GM18498 (cell line): Measurements from ENCODE around the gene SMIM35.

Experiments
- ATAC-seq: cut with Tn5 transposase; IDR thresholded peaks from one replicate; pipeline ENCODE4 v1.9.1; 2021; ENCODE audit warnings: mild to moderate bottlenecking, moderate library complexity; ENCODE audit not compliant: unreplicated experiment

The SMIM35 gene

GRCh38 chr11:118086913-118087768 lies at the start of gene SMIM35:
SMIM35 (minus strand) TSS chr11:118086963; CDS start chr11:118086757, 206 bp downstream.
- ATAC-seq: no peak

DNA sequence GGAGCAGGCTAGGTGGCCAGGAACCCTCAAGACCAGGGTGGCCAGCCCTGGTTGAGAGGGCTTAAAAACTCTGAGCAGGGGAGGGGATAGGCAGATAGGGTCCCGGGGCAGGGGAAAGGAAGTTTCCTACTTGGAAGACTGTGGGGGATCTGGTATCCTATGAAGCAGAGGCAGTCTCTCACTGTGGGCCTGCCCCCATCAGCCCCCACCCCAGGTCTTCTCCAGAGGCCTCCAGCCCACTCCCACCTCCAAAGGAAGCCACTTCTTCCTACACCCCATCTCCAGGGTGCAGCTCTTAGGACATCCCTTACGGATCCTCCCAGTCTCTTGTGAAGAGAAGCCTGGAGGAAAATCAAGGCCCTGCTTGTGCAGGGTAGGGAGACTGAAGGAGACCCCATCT lies 49.6 kb upstream of the SMIM35 start:
- no peak for ATAC-seq

GRCh38 chr11:118135796-118136165 lies 49.0 kb upstream of the SMIM35 start:
- ATAC-seq: no peak

DNA sequence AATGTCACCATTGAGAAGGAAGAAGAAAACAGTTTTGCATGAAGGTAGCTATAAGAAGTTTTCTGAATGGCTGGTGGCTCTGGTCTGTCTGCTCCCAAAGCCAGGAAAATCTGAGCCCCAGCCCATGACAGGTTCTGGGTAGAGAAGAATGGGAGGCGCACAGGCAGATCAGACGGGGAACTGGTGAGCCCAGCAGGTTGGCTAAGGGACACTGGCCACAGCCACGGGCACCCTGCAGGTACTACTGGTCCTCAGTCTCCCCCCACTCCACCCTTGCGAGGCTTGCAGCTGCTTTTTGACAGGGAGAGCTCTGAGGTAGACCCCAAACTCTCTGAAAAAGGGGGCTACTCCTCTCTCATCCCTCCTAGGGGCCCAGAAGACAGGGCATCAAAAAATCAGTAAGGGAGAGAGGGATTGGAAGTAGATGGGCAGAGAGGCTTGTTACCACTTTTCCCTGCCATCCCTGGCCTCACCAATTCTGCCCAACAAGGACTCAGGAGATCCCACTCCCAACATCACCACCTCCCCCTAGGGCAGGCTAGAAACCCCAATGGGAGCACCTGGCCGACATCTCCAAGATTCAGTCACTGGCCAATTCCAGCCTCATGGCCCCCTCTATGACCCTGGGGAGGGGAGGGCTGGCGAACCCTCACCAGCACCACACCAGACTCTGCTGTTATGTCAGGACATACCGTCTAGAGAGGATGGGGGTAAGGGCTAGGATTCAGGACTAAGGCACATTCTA lies 48.5 kb upstream of the SMIM35 start:
- no peak for ATAC-seq

DNA sequence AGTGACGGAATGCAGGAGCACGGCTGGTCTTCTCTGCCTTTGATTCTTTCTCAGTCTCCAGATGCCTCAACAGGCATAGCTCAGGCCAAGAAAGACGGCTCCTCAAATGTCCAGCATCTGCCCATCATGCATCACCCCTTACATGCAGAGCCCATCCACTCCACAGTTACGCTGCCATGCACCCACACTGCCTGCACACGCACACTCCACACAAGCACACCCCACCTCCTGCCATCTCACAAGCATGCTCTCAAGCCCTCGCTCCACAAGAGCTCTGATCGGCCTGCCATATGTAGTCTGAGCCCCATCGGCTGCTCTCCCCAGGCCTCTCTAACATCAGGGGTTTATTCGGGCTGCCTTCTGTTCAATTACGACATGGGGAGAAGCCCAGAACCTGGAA lies 47.1 kb upstream of the SMIM35 start:
- ATAC-seq: no peak

- ATAC-seq: no peak
These were observed 45.8 kb upstream of the SMIM35 start for GRCh38 chr11:118132385-118133151.

DNA sequence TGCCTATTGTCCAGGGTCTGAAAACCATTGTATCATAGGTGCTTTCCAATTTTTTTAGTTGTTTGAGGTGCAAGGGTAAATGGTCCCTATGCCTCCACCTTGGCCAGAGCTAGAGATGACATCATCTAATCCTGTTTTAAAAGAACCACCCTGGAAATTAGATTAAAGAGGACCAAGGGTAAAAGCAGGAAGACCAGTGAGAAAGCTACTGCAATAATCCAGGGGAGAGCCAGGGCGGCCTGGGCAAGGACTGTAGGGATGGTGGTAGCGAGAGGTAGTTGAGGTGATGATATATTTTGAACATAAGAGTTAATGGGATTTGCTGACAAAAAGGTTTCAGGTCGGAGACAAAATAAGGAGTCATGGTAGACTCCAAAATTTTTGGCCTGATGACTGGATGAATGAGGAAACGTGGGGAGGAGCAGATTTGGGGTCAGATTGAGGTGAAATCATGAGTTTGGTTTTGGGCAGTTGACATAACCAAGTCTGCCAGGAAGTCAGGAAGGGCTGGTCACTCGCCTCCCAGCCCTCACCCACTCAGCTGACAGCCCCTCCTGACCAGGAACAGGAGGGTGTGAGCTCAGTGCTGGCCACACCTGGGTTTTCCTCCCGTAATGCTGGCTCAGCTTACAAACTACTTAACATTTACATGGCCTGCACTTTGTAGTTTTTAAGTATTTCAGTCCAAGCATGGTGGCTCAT lies 42.9 kb upstream of the SMIM35 start:
- no peak for ATAC-seq

DNA sequence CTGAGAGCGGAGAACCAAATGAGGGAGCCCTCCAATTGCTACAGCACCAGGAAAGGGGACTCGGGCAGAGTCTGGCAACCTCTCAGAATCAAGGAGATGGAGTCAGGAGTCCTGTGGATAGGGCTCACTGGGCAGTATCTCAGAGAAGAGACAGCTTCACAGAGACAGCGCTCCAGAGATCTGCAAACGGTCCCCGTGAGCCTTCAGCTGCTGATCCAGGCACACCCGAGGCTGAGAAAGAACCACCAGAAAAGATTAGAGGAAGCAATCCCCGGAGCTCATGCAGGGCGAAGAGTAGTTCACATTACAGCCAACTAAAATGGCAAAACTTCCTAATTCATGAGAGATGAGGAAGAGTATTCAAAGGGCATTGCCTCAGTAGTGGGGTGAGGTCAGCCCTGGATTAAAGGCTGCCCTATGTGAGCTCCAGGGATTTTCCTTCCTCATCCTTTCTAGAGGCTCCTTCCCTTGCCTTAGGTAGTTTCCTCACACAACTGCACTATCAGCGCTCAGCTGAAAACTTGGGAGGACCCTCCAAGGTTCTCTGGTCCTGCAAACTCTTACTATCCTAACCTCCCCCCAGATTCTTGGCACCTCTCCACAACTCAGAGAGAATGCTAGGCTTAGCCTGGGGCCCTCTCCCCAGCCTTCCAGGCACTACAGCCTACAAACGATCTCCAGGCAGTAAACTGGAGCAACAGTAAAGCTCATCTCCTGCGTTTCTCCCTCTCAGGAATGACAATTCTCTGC lies 42.1 kb upstream of the SMIM35 start:
- ATAC-seq: no peak

- no peak for ATAC-seq
These were observed 41.5 kb upstream of the SMIM35 start for GRCh38 chr11:118128310-118128709.

DNA sequence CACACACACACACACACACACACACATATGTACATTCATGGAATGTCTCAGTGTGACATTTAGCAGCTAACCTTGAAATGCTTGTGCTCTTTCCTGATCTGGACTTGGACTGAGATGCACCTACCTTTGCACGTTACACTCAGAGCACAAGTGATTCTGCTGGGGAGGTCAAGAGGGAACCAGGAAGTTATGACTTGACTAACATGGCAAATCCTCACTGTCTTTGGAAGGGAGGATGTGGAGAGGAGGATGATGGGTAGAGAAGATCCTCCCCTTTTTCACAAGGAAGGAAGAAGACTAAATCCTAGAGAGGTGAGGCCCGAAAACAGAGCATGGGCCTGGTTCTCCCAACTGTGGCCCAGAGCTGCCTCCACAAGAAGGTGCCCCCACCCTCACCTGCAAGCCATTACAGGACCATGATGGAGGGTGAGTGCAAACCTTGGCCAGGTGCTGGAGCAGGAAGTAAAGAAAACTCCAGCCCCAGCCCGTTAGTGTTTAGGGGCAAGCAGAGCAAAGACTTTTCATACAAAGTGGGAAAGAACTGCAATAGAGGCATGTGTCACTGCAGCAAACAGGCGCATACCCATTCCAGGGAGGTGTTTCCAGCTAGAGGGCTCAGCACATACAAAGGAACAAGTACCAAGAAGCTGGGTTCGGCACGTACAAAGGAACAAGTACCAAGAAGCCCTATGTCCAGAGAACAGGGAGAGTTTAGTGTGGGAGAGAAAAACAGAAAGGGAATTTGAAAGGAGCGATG lies 39.5 kb upstream of the SMIM35 start:
- ATAC-seq: no peak

- no peak for ATAC-seq
These were observed 38.3 kb upstream of the SMIM35 start for GRCh38 chr11:118124929-118125535.

- no peak for ATAC-seq
These were observed 34.0 kb upstream of the SMIM35 start for GRCh38 chr11:118120793-118121192.

DNA sequence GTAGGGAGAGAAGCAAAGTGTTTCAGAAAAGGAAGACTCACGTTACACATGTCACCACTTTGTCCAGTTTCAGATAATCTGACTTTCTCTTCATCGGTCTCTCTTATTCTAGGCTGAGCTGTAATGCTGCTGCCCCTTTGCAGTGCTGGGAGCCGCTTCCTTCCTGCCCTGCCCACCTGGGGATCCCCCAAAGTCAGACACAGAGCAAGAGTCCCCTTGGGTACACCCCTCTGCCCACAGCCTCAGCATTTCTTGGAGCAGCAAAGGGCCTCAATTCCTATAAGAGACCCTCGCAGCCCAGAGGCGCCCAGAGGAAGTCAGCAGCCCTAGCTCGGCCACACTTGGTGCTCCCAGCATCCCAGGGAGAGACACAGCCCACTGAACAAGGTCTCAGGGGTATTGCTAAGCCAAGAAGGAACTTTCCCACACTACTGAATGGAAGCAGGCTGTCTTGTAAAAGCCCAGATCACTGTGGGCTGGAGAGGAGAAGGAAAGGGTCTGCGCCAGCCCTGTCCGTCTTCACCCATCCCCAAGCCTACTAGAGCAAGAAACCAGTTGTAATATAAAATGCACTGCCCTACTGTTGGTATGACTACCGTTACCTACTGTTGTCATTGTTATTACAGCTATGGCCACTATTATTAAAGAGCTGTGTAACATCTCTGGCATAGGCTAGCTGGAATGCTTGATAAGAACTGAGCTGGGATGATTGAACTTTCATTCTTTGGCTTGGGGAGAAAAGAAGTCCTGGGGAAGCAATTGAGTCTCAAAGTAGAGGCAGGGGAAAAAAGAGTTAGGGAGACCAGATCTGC lies 31.2 kb upstream of the SMIM35 start:
- peak; percentile 41 for ATAC-seq

- ATAC-seq: no peak
These were observed 28.3 kb upstream of the SMIM35 start for GRCh38 chr11:118115048-118115447.

DNA sequence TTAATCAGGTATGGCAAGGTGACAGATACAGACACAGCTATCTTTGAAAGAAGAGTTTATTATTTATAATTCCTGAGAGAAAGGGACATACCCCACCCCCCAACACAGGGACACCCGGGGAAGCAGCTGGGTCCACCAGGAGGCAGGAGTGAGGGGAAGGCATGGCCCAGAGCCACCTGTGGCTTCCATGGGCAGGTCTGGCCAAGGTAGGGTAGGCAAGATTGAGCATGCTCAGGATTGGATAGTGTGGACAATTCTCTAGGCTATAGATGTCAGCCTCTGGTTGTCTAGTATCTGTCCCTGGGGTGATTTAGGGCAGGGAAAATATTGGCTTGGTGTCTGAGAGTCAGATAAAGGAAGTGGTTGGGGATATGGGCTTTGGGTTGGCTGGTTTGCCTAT lies 27.5 kb upstream of the SMIM35 start:
- no peak for ATAC-seq

DNA sequence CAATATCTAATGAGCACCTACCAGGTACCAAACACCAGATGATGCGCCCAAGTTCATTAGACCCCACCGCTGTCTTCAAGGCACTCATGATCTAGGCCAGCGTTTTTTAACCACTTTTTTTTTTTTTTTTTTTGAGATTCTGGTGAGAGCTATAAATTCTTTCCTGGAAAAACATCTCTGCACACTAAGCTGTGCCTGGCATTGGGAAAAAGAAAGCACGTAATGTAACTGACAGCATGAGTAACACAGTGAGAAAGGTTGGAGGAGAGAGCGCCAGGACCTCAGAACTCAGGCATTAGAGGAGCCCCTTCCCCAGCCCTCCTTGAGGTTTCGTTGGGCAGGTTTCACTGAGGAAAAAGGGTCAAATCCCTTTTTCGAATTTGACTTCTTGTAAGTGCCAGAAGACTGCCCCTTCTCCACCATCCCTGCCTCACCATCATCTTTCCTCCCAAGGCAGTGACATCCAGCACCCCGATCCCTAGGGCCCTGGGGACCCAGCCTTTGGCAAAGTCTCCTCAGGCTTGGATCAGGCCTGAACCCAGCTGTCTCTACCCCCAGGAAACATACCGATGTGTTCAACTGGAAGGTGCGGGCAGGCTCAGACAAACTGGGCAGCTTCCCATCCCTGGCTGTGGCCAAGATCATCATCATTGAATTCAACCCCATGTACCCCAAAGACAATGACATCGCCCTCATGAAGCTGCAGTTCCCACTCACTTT lies 26.1 kb upstream of the SMIM35 start:
- no peak for ATAC-seq

- ATAC-seq: no peak
These were observed 24.9 kb upstream of the SMIM35 start for GRCh38 chr11:118111744-118112035.
